ENCODE data around the gene RPL32. TPM values are rescaled to one million over a fixed set of nuclear protein-coding genes. Genes with fewer than 3 reads are reported as not detected.

Gene RPL32
- polyA plus RNA-seq, 3 donors: 932 to 1,052 (median 942) TPM

DNA sequence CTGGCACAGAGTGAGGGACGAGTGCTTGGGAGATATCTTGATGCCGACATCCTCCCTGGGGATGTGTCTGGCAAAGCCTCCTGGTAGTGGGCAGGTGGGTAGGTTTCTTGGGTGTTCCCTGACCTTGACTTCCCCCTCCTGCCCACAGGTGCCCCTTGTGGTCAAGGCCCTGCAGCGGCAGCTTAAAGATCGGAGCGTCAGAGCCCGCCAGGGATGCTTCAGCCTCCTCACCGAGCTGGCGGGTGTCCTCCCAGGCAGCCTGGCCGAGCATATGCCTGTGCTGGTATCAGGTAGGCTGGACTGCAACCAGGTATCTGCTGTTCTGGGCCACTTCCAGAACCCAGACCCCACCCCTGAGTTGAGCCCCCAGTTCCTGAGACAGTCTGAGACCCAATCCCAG, 25.6 kb downstream of the RPL32 start:
- no peaks in the 10 kb centered on the region for H3K27me3 ChIP-seq (ENCODE audit: control insufficient read depth in 2 of 2, insufficient read depth in 2 of 2, low read length in 2 of 2)
- H3K4me2 ChIP-seq (replicated peaks; ENCODE audit: extremely low read depth, low read length, poor library complexity, severe bottlenecking): no peak overlapping the region
- H3K4me1 ChIP-seq (ENCODE audit: control insufficient read depth in 1 of 2, insufficient read depth in 2 of 2, low read length in 2 of 2): no peaks in the 10 kb centered on the region
- TF ChIP-seq CTCF (IDR thresholded peaks at IDR 0.05): no peak
- no peaks in the 10 kb centered on the region for H3K79me2 ChIP-seq (ENCODE audit: insufficient read depth, low read length)
- H4K20me1 ChIP-seq (ENCODE audit: insufficient read depth, low read length): no peaks in the 10 kb centered on the region
- H3K4me3 ChIP-seq (replicated peaks in 1 of 3; ENCODE audit: low read depth in 2 of 3, low read length in 3 of 3): no peak overlapping the region
- H3K27ac ChIP-seq (ENCODE audit: low read depth in 1 of 2, low read length in 2 of 2): no peak overlapping the region
- no peaks in the 10 kb centered on the region for H3K36me3 ChIP-seq (replicated peaks in 1 of 2; ENCODE audit: control insufficient read depth in 1 of 2, insufficient read depth in 2 of 2, low read length in 2 of 2)
- no peaks in the 10 kb centered on the region for H3K36me3 Mint-ChIP-seq
- peaks cover 2% of the 10 kb centered on the region for H3K4me1 Mint-ChIP-seq
- H3K4me3 Mint-ChIP-seq: no peak overlapping the region
- H3K9me3 Mint-ChIP-seq: peaks cover 0 to 2% (median 0%) of the 10 kb centered on the region in 7 donors
- H3K27me3 Mint-ChIP-seq (ENCODE audit: low read depth in 3 of 3): peaks cover 6 to 10% (median 7%) of the 10 kb centered on the region in 3 donors
- no peak overlapping the region for H3K27ac Mint-ChIP-seq
- no peak overlapping the region for H2AFZ ChIP-seq (ENCODE audit: insufficient read depth, low read depth, low read length, poor library complexity, severe bottlenecking)
- WGBS (ENCODE audit: insufficient coverage): 90% methylated on average over 7 of the region's 9 CpGs
- DNase-seq: no peak
- H3K9me3 ChIP-seq (replicated peaks in 1 of 2; ENCODE audit: control insufficient read depth in 1 of 2, insufficient read depth in 1 of 2, low read length in 2 of 2): no peaks in the 10 kb centered on the region
- intact Hi-C loops (cut with micrococcal nuclease): no loop called here
- H3K9ac ChIP-seq (ENCODE audit: insufficient read depth, low read length, poor library complexity, severe bottlenecking): no peak overlapping the region

- H3K27me3 ChIP-seq (ENCODE audit: control insufficient read depth in 2 of 2, insufficient read depth in 2 of 2, low read length in 2 of 2): no peaks in the 10 kb centered on the region
- H3K4me3 ChIP-seq (replicated peaks in 1 of 3; ENCODE audit: low read depth in 2 of 3, low read length in 3 of 3): no peak overlapping the region
- WGBS (ENCODE audit: insufficient coverage): 98% methylated on average over 20 of the region's 24 CpGs
- Mint-ChIP-seq H3K9me3 (peaks cover 0 to under 1% (median 0%) of the 10 kb centered on the region in 7 donors), H3K27ac (no peak overlapping the region), H3K27me3 (ENCODE audit: low read depth in 3 of 3) (peaks cover 6 to 10% (median 6%) of the 10 kb centered on the region in 3 donors), H3K4me1 (peaks cover 5% of the 10 kb centered on the region), H3K36me3 (no peaks in the 10 kb centered on the region), H3K4me3 (no peak overlapping the region)
- no peaks in the 10 kb centered on the region for H3K79me2 ChIP-seq (ENCODE audit: insufficient read depth, low read length)
- intact Hi-C loops (cut with micrococcal nuclease): no loop called here
- peaks cover 0 to 6% of the 10 kb centered on the region in 2 donors for H3K4me1 ChIP-seq (ENCODE audit: control insufficient read depth in 1 of 2, insufficient read depth in 2 of 2, low read length in 2 of 2)
- no peaks in the 10 kb centered on the region for H3K9me3 ChIP-seq (replicated peaks in 1 of 2; ENCODE audit: control insufficient read depth in 1 of 2, insufficient read depth in 1 of 2, low read length in 2 of 2)
- TF ChIP-seq CTCF (IDR thresholded peaks at IDR 0.05): no peak
- no peak overlapping the region for H2AFZ ChIP-seq (ENCODE audit: insufficient read depth, low read depth, low read length, poor library complexity, severe bottlenecking)
- H3K36me3 ChIP-seq (replicated peaks in 1 of 2; ENCODE audit: control insufficient read depth in 1 of 2, insufficient read depth in 2 of 2, low read length in 2 of 2): no peaks in the 10 kb centered on the region
- no peak for DNase-seq
- no peaks in the 10 kb centered on the region for H4K20me1 ChIP-seq (ENCODE audit: insufficient read depth, low read length)
- no peak overlapping the region for H3K4me2 ChIP-seq (replicated peaks; ENCODE audit: extremely low read depth, low read length, poor library complexity, severe bottlenecking)
- no peak overlapping the region for H3K9ac ChIP-seq (ENCODE audit: insufficient read depth, low read length, poor library complexity, severe bottlenecking)
- H3K27ac ChIP-seq (ENCODE audit: low read depth in 1 of 2, low read length in 2 of 2): no peak overlapping the region
These were observed 26.3 kb downstream of the RPL32 start for GRCh38 chr3:12815078-12815477.
